Adipocyte (in vitro differentiated cells): ENCODE results near the gene TSPAN3.

Source experiments
- DNase-seq: peaks from one replicate; pipeline ENCODE4 v3.0.0-alpha.2; 2015; ENCODE audit warnings: low read depth
- H3K27me3 ChIP-seq: replicated peaks from 2 replicates; pipeline ENCODE4 v1.7.0; 2013; ENCODE audit warnings: mild to moderate bottlenecking, low read length, moderate library complexity; ENCODE audit not compliant: control insufficient read depth, insufficient read depth
- H3K36me3 ChIP-seq: 2 replicates; pipeline ENCODE4 v1.7.0; 2013; ENCODE audit warnings: low read length, mild to moderate bottlenecking, moderate library complexity; ENCODE audit not compliant: control insufficient read depth, insufficient read depth, severe bottlenecking
- H3K4me1 ChIP-seq: 2 replicates; pipeline ENCODE4 v1.7.0; 2013; ENCODE audit warnings: mild to moderate bottlenecking, low read length, moderate library complexity; ENCODE audit not compliant: control insufficient read depth, insufficient read depth
- H3K4me3 ChIP-seq: 2 replicates; pipeline ENCODE4 v1.7.0; 2013; ENCODE audit warnings: mild to moderate bottlenecking, low read length, moderate library complexity
- H3K9ac ChIP-seq: 2 replicates; pipeline ENCODE4 v1.7.0; 2013; ENCODE audit warnings: mild to moderate bottlenecking, low read length, moderate library complexity
- H3K9me3 ChIP-seq: 2 replicates; pipeline ENCODE4 v1.7.0; 2013; ENCODE audit warnings: mild to moderate bottlenecking, low read length, moderate library complexity; ENCODE audit not compliant: control insufficient read depth

TSPAN3 gene

DNA sequence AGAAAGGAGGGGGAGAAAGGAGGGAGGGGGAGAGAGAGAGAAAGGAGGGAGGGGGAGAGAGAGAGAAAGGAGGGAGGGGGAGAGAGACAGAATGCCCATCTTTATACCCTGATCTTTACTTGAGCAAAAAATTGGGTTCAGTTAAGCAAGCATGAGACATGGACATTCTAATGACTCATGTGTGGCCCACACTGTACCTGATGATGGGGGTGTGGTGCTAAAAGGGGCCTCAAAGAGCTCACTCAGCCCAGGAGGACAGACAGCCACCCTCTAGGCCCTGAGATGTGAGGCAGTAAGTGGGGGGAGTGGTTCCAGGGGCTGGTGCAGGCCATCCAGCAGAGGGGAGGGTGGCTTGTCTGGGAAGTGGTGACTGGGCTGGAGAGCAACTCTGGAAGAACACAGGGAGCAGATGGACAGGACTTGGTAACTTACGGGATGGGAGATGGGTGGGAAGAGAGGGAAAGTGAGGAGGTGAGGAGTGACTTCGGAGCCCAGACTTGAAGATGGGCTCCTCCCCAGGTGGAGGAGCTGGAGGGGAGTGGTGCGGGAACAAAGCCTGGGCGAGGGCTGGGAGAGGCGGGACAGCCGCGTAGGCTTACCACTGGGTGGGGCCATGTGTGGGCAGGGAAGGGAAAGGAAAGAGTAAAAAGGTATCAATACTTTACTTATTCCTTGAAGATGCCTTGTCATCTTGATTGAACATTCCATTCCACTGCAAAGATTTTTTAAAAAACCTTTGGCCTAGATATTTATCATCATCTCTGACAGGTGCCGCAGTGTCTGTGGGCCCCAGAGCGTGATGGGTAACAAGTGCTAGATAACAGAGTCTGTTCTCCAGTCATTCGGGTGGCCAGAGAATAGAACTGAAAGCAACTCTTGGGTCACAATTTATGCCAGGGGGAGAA lies 32.3 kb downstream of the TSPAN3 start:
- Histone ChIP-seq H3K9ac (no peak overlapping the region), H3K9me3 (no peaks in the 10 kb centered on the region), H3K4me1 (peaks cover 33% of the 10 kb centered on the region), H3K27me3 (no peaks in the 10 kb centered on the region), H3K36me3 (peaks cover 36% of the 10 kb centered on the region), H3K4me3 (no peak overlapping the region)
- no peak for DNase-seq

- Histone ChIP-seq H3K9ac (no peak overlapping the region), H3K27me3 (no peaks in the 10 kb centered on the region), H3K4me1 (peaks cover 38% of the 10 kb centered on the region), H3K9me3 (no peaks in the 10 kb centered on the region), H3K36me3 (peaks cover 26% of the 10 kb centered on the region), H3K4me3 (no peak overlapping the region)
- DNase-seq: no peak
Measured at GRCh38 chr15:77037388-77038209, 33.3 kb downstream of the TSPAN3 start.

DNA sequence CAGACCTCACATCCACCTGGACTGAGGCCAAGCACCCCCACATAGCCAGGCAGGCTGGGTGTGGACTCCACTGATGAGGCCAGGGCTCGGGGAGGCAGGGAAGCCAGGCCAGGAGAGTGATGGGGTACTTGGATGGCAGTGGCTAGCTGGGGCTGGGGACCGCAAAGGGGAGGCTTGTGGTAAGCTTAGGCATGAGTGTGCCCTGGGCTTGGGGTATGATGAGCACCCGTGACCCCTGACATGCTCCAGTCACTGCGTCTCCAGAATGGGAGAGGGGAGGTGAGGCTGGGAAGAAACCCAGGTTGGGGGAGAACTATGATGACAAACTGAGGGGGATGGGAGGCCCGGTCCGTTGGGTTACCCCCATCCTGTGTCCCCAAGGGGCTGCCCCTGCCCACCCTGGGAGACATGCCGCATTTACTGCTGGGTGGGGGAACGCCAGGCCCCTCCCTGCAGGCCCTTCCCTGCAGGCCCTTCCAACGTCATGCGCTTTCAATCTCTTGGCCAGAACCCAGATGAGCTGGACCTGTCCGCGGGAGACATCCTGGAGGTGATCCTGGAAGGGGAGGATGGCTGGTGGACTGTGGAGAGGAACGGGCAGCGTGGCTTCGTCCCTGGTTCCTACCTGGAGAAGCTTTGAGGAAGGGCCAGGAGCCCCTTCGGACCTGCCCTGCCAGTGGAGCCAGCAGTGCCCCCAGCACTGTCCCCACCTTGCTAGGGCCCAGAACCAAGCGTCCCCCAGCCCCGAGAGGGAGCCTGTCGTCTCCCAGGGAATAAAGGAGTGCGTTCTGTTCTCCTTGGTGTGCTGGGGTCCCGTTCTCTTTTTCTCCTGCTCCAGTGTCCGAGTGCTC lies 34.1 kb downstream of the TSPAN3 start:
- Histone ChIP-seq H3K9ac (peak overlapping the region; percentile 43), H3K4me3 (no peak overlapping the region), H3K9me3 (no peaks in the 10 kb centered on the region), H3K4me1 (peaks cover 38% of the 10 kb centered on the region), H3K27me3 (no peaks in the 10 kb centered on the region), H3K36me3 (peaks cover 18% of the 10 kb centered on the region)
- DNase-seq: no peak

- no peaks in the 10 kb centered on the region for H3K27me3 ChIP-seq
- DNase-seq: no peak
- no peaks in the 10 kb centered on the region for H3K9me3 ChIP-seq
- peaks cover 15% of the 10 kb centered on the region for H3K36me3 ChIP-seq
- H3K4me1 ChIP-seq: peaks cover 38% of the 10 kb centered on the region
- no peak overlapping the region for H3K4me3 ChIP-seq
- H3K9ac ChIP-seq: peak overlapping the region; percentile 43
Measured at GRCh38 chr15:77035999-77036471, 34.9 kb downstream of the TSPAN3 start.

DNA sequence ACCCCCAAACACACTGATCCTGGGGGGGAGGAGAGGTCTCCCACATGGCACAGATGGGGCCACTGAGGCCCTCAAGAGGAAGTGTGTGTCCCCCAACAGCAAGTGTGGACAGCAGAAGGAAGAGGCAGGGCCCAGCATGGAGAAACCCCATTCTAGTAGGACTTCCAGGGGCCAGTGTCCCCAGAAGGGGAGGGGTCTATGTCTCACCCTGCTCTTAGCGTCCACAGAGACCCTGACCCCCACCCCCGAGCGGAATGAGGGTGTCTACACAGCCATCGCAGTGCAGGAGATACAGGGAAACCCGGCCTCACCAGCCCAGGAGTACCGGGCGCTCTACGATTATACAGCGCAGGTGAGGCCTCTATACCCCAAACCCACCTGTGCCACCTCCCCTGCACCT lies 35.3 kb downstream of the TSPAN3 start:
- H3K9me3 ChIP-seq: no peaks in the 10 kb centered on the region

GRCh38 chr15:77034695-77035489 lies 36.0 kb downstream of the TSPAN3 start:
- DNase-seq: peak; percentile 54
- Histone ChIP-seq H3K9ac (peak overlapping the region; percentile 43), H3K9me3 (no peaks in the 10 kb centered on the region), H3K27me3 (no peaks in the 10 kb centered on the region), H3K4me1 (peaks cover 35% of the 10 kb centered on the region), H3K4me3 (no peak overlapping the region), H3K36me3 (peaks cover 15% of the 10 kb centered on the region)

More for the DNA sequence above, 35.3 kb downstream of the TSPAN3 start:
- Histone ChIP-seq H3K36me3 (peaks cover 15% of the 10 kb centered on the region), H3K9ac (peak overlapping the region; percentile 43), H3K27me3 (no peaks in the 10 kb centered on the region), H3K4me3 (no peak overlapping the region), H3K4me1 (peaks cover 38% of the 10 kb centered on the region)
- no peak for DNase-seq

GRCh38 chr15:77033729-77034671 lies 36.9 kb downstream of the TSPAN3 start:
- DNase-seq: no peak
- Histone ChIP-seq H3K4me3 (no peak overlapping the region), H3K36me3 (peaks cover 15% of the 10 kb centered on the region), H3K9me3 (no peaks in the 10 kb centered on the region), H3K9ac (peak overlapping the region; percentile 64), H3K4me1 (peaks cover 35% of the 10 kb centered on the region), H3K27me3 (no peaks in the 10 kb centered on the region)

DNA sequence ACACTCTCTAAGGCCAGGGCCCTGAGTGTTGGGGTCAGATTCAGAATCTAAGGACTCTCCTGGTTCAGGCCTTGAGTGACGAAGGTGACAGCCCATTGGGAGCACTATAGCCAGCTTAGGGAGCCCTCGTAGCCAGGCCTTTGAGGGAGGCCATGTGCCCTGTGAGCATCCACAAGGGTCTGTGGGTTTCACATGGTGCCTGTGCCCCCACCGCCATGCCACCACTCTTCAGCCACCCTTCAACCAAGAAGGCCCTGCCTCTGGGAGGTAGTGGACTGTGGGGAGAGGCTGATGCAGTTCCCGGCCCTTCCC lies 37.5 kb downstream of the TSPAN3 start:
- DNase-seq: no peak
- H3K36me3 ChIP-seq: peaks cover 15% of the 10 kb centered on the region

DNA sequence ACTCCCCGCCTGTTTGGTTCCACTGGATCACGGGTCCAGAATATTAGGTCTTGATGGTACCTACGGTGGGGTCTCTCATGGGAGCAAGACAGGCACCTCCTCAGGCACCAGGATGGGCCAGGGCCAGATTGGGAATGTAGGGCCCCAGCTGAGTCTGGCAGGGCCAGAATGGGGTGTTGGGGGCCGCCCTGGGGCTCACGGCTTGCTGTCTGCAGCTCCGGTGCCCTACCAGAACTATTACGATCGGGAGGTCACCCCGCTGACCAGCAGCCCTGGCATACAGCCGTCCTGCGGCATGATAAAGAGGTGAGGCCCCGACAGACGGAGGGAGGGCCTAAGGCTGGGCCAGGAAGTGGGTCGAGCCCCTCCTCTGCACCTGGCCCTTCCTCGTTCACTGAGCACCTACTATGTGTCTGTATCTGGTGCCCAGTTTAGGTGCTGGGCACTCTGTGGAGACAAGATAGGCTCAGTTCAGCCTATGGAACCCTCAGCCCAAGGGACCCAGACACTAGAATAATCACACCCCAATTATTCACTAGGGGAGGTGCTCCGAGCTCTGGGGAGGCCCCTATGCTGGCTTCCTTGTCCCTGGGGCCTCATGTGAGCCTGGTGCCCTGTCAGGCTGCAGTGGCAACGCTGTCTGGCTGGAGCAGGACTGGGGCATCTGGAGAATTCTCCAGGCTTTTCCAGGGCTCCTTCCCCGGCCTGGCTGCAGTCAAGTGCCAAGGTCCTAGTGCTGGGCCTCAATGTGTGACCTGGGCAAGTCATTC lies 38.1 kb downstream of the TSPAN3 start:
- Histone ChIP-seq H3K4me3 (no peak overlapping the region), H3K9me3 (no peaks in the 10 kb centered on the region), H3K9ac (peak overlapping the region; percentile 64), H3K36me3 (peaks cover 15% of the 10 kb centered on the region), H3K4me1 (peaks cover 39% of the 10 kb centered on the region), H3K27me3 (no peaks in the 10 kb centered on the region)
- DNase-seq: no peak

More for the DNA sequence above, 37.5 kb downstream of the TSPAN3 start:
- H3K27me3 ChIP-seq: no peaks in the 10 kb centered on the region
- H3K4me3 ChIP-seq: no peak overlapping the region
- peaks cover 38% of the 10 kb centered on the region for H3K4me1 ChIP-seq
- H3K9me3 ChIP-seq: no peaks in the 10 kb centered on the region
- H3K9ac ChIP-seq: peak overlapping the region; percentile 64
